Measurements from ENCODE around the gene MYOM1.

- no peak for TF ChIP-seq CTCF (IDR thresholded peaks at IDR 0.05)
- TF ChIP-seq POLR2A (IDR thresholded peaks at IDR 0.05) = no peak
These were observed 30.7 kb upstream of the MYOM1 start for GRCh38 chr18:3250237-3251107.

Measured in uterus (tissue), 2 donors.